HUES64 (cell line): Measurements from ENCODE around the gene RALGAPA2.

Experiments
- H3K27ac ChIP-seq: 2 replicates; pipeline ENCODE4 v1.7.0; 2013; ENCODE audit warnings: low read depth, low read length, inconsistent platforms
- H3K27me3 ChIP-seq: 2 replicates; pipeline ENCODE4 v1.6.1; 2013; ENCODE audit warnings: mild to moderate bottlenecking, low read length; ENCODE audit not compliant: insufficient read depth
- H3K36me3 ChIP-seq: 2 replicates; pipeline ENCODE4 v1.6.1; 2013; ENCODE audit warnings: mild to moderate bottlenecking, low read length; ENCODE audit not compliant: insufficient read depth
- H3K4me1 ChIP-seq: 2 replicates; pipeline ENCODE4 v1.6.1; 2013; ENCODE audit warnings: mild to moderate bottlenecking, low read length, moderate library complexity; ENCODE audit not compliant: insufficient read depth
- H3K4me3 ChIP-seq: 2 replicates; pipeline ENCODE4 v1.5.1; 2013; ENCODE audit warnings: mild to moderate bottlenecking, low read length, moderate library complexity
- H3K9ac ChIP-seq: 2 replicates; pipeline ENCODE4 v1.6.1; 2013; ENCODE audit warnings: mild to moderate bottlenecking, low read depth, low read length
- H3K9me3 ChIP-seq: 2 replicates; pipeline ENCODE4 v1.6.1; 2013; ENCODE audit warnings: low read depth, low read length; ENCODE audit not compliant: insufficient read depth
- WGBS: fragments of 150-250, 120-280 bp; methylation state at CpG from one replicate; pipeline ENCODE4 v1.1.7; 2013; ENCODE audit warnings: missing lambda C conversion rate; 5-methylcytosine and 5-hydroxymethylcytosine counted together

Gene RALGAPA2

DNA sequence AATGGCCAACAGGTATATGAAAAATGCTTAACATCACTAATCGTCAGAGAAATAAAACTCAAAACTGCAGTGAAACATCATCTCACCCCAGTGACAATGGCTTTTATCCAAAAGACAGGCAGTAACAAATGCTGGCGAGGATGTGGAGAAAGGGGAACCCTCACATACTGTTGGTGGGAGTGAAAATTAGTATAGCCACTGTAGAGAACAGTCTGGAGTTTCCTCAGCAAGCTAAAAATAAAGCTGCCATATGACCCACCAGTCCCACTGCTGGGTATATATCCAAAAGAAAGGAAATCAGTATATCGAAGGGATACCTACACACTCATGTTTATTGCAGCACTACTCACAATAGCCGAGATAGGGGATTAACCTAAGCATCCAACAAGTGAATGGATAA lies 368.0 kb downstream of the RALGAPA2 start:
- Histone ChIP-seq H3K36me3 (no peaks in the 10 kb centered on the region), H3K9me3 (no peaks in the 10 kb centered on the region), H3K27me3 (no peaks in the 10 kb centered on the region), H3K4me3 (no peak overlapping the region), H3K9ac (no peak overlapping the region), H3K27ac (no peak overlapping the region), H3K4me1 (no peaks in the 10 kb centered on the region)
- 98% methylated on average over 3 of the region's 4 CpGs for WGBS

DNA sequence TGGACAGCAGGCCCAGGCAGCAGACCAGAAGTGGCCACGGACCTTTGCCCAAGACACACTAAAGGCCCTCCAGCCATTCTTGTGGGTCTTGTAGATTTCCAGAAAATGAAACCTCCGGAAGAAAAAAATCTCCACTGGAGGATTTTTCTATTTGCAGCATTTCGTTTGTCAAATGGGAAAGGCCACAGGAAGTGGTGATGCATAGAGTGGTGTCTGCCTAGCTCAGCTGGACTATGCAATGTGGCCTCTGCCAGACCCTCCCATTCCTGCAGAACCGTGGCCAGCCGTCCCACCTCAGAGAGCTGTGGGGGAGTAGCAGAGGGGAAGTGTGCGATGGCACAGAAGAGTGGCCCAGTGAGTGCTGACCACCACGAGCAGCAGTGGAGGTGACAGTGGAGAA lies 368.5 kb downstream of the RALGAPA2 start:
- Histone ChIP-seq H3K36me3 (no peaks in the 10 kb centered on the region), H3K4me3 (no peak overlapping the region), H3K4me1 (no peaks in the 10 kb centered on the region), H3K9me3 (no peaks in the 10 kb centered on the region), H3K9ac (no peak overlapping the region), H3K27ac (no peak overlapping the region), H3K27me3 (no peaks in the 10 kb centered on the region)
- WGBS, result 84% methylated on average over 7 of the region's 7 CpGs
